Inflammatory macrophage treated with lipopolysaccharide for 4 hours (primary cell): ENCODE results near the gene CHRNA4.

Experiments used
- DNase-seq: peaks from one replicate; pipeline ENCODE4 v3.0.0-alpha.2; 2020

CHRNA4 gene

GRCh38 chr20:63331741-63332400, 29.3 kb downstream of the CHRNA4 start:
- no peak for DNase-seq

DNA sequence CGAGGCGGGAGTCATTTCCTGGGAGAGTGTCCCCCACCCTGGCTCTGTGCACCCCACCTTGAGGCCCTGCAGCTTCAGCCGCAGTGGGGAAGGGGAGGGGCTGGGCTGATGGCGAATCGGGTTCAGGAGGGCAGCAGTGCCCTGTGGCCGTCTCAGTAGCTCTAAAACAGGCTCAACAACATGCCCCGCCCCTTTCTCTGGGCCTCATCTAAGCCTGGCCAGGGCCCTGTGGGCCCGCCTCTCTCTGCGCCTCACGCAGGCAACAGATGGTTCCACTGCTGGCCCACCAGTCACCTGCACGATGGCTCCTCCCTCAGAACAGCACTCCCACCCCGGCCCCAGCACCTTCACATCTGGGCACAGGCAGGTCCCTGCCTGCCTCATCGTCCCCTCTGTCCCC, 30.2 kb downstream of the CHRNA4 start:
- DNase-seq, result no peak

- no peak for DNase-seq
Observed at GRCh38 chr20:63330084-63330760, 30.9 kb downstream of the CHRNA4 start.

- no peak for DNase-seq
Observed at GRCh38 chr20:63329331-63330083, 31.6 kb downstream of the CHRNA4 start.

GRCh38 chr20:63328718-63329275, 32.4 kb downstream of the CHRNA4 start:
- DNase-seq, result no peak

GRCh38 chr20:63328026-63328700, 33.0 kb downstream of the CHRNA4 start:
- no peak for DNase-seq

- DNase-seq, result no peak
Observed at GRCh38 chr20:63327231-63327745, 33.9 kb downstream of the CHRNA4 start.

GRCh38 chr20:63326314-63327230, 34.6 kb downstream of the CHRNA4 start:
- peak; percentile 4 for DNase-seq

DNA sequence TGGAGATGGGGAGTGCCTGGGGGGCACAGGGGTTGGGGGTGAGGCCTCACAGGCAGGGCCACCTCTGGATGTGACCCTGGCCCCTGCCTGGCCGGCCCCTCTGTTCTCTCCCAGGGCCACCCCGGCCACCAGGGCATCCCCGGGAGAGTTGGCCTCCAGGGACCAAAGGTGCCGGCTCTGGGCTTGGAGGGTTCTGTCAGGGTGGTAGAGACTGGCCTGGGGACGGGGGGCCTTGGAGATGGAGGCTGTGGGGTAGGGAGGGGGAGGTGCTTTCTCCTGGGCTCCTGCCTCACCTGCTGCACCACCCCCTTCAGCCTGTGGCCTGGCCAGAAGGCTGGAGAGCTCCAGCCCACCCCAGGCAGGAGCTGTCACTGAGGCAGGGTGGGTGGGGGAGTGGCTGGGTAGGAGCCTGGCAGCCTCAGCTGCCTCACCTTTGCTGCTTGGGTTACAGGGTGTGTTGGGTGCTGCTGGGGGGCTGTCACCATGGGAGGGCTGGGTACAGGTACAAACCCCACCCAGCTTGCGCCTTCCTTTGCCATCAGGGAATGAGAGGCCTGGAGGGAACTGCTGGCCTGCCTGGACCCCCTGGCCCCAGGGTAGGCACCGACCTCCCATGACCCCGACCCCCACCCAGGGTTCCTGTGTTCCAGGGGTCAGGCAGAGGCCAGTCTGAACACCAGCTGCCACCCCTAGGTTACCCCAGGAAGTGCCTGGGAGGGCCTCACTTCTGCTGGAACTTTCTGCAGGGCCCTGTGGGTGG, 35.4 kb downstream of the CHRNA4 start:
- no peak for DNase-seq

DNA sequence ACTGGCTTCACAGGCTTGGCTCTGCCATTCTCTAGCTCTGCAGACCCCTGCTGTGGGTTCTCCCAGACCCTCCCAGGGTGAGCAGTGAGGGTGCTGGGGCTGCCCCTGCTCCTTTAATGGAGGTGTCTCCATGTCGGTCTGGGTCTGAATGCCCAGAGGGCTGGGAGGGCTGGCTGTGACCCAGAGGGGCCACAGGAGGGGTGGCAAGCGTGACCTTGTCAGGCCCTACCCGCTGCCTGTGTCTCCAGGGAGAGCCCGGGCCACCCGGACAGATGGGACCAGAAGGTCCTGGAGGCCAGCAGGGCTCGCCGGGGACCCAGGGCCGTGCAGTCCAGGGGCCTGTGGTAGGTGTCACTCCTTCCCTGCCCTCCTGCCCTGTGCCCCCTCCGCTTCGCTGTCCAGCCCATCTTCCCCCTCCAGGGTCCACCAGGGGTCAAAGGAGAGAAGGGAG, 36.1 kb downstream of the CHRNA4 start:
- no peak for DNase-seq

DNA sequence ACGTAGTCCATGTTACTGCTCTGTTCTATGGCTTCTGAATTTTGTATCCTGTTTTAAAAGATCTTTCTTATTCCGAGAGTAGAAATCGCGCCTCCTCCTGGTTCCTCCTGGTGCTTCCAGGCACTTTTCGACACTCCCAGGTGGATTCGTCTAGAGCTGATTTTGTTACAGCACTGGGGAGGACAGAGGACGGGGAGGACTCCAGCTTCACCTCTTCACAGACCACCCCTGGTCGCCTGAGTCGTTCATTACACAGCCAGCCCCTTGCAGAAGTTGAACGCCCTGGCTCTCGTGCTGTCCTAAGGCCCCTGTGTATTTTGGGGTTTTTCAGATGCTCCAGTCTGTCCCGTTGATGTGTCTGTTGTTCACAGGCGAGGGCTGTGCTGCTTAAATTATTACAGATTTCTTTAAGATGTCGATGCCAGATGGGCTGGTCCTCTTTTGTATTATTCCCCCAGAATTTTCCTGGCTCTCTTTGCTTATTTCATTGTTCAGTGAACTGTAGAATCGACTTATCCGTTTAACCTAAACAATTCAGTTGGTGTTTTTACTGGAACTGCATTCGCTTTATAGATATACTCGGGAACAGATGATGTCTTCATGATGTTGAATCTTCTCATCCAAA, 37.7 kb downstream of the CHRNA4 start:
- DNase-seq, result no peak

GRCh38 chr20:63322933-63323273, 38.2 kb downstream of the CHRNA4 start:
- no peak for DNase-seq

DNA sequence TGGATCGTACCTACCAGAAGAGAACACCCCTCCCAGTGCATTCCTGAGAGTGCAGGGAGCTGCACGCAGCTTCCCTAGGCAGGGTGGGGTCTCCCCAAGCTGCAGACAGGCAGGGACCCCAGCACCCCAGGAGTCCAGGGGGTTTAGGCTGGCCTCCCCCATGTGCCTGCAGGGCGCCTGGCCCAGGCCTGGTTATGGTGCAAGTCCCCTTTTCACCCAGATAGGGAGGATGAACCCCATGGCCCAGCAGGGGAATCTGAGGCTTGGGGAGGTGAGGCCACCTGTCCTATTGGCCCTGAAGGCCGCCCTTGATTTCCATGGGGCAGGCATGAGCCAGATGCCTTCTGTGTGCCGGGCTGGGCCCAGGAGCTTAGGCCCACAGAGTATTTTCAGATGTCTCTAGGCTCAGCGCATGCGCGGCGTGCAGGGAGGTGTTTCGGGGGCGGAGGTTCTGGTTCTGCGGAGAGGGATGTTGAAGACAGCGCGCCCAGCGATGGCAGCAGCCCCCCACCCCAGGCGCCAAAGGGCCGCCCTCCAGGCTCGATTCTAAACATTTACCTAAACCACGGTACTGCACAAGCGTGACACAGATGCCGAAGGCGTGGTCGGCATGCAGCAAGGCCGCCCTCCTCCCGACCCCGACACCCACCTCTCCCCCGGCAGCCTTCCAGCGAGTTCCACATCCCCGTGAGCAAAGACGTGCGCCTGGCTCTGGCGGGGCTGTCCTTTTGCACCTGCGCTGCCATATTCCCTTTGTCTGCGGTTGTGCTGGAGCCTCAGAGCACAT, 38.8 kb downstream of the CHRNA4 start:
- DNase-seq, result no peak

DNA sequence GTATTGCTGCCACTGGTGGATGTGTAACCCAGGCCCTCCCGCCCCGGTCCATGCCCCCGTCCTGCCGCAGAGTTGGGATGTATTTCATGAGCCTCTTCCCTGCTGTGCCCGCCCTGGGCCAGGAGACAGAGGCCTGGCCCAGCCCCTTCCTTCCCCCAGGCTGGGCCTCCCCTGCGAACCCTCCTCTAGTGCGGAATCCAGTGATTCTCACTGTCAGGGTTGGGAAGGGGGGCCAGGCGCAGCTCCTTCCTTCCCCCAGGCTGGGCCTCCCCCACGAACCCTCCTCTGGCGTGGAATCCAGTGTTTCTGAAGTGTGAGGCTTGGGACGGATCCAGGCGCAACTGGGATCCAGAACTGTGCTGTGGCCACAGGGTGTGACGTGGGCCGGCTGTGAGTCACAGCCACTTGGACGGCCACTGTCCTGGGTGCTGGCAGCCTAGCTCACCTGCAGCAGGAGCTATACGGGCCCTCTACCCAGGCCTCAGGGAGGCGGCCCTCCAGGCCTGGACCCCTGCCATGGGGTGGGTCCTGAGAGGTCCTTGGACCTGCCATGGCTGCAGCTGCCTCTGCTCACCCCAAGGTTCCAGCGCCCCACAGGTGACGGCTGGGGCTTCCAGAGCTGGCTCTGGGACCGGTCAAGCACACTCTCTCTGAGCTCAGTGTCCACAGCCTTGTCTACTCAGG, 39.9 kb downstream of the CHRNA4 start:
- no peak for DNase-seq

GRCh38 chr20:63320616-63321147, 40.5 kb downstream of the CHRNA4 start:
- DNase-seq, result no peak

DNA sequence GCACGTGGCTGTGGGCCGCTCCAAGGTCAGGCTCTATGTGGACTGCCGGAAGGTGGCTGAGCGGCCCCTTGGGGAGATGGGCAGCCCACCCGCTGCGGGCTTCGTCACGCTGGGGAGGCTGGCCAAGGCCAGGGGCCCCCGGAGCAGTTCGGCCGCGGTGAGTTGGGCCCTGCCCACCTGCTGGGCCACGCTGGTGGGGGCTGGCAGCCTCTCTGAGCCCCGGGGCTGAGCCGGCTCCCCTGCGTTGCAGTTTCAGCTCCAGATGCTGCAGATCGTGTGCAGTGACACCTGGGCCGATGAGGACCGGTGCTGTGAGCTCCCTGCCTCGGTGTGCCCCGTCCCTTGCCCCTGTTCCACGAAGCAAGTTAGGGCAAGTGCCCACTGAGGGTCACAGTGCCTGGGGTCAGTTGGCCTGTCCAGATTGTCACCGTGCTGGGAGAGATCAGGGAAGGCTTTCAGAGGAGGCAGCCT, 41.1 kb downstream of the CHRNA4 start:
- no peak for DNase-seq

- no peak for DNase-seq
Observed at GRCh38 chr20:63319164-63320040, 41.7 kb downstream of the CHRNA4 start.
